Body of pancreas (tissue), 4 donors: ENCODE measurements around the gene BTBD9. TPM values are rescaled to one million over a fixed set of nuclear protein-coding genes. Genes with fewer than 3 reads are reported as not detected.

ENCODE experiments used
- ATAC-seq: fragments of 150-250 bp; one replicate; pipeline ENCODE4 v1.9.1; 2016
- DNase-seq, 4 donors: peaks; one replicate each; pipeline ENCODE4 v3.0.0-alpha.2; 2019
- H3K27ac ChIP-seq, 4 donors: fragments of 200-600 bp; sonication (generic); 1 replicate in 3 of 4; 2 replicates in 1 of 4; pipeline versions ENCODE4 v1.5.1 to v1.6.1; 2016 to 2019; ENCODE audit warnings: mild to moderate bottlenecking in 1 of 4, mixed read lengths in 1 of 4, moderate library complexity in 1 of 4
- H3K27me3 ChIP-seq, 2 donors: fragments of 200-600 bp; sonication (generic); one replicate each; pipeline ENCODE4 v1.6.0; 2016; ENCODE audit warnings: mild to moderate bottlenecking in 1 of 2
- H3K36me3 ChIP-seq, 2 donors: fragments of 200-600 bp; sonication (generic); replicated peaks in 1 of 2; 2 replicates each; pipeline ENCODE4 v1.5.1; 2016; ENCODE audit warnings: low read depth in 2 of 2; ENCODE audit not compliant: insufficient read depth in 1 of 2
- H3K4me1 ChIP-seq: fragments of 200-600 bp; sonication (generic); one replicate; pipeline ENCODE4 v1.6.0; 2016
- H3K4me3 ChIP-seq, 2 donors: fragments of 200-600 bp; sonication (generic); 1 replicate in 1 of 2; 2 replicates in 1 of 2; pipeline ENCODE4 v1.5.1; 2016 to 2019
- H3K9me3 ChIP-seq, 3 donors: fragments of 200-600 bp; sonication (generic); 1 replicate in 2 of 3; 2 replicates in 1 of 3; pipeline ENCODE4 v1.5.1; 2016
- POLR2A ChIP-seq, 3 donors: fragments of 450-650 bp; IDR thresholded peaks; one replicate each; pipeline ENCODE4 v1.6.1; 2016; ENCODE audit warnings: antibody characterized with exemption in 3 of 3, mild to moderate bottlenecking in 2 of 3
- WGBS, 2 donors: methylation state at CpG; one replicate each; pipeline ENCODE4 v1.1.5; 2017; 5-methylcytosine and 5-hydroxymethylcytosine counted together
- intact Hi-C: fragments of 100-400 bp; cut with DNase I; formaldehyde crosslinking; loops from one replicate; pipeline ENCODE4 v1.15.1; 2023
- total RNA-seq, 2 donors: library from RNA; depleted of rRNA; stranded (reverse); fragments of >200 nt; gene quantifications; one replicate each; pipeline ENCODE4 v1.1.0, GENCODE V29; 2016
- TF ChIP-seq, protein P1 (sequence below), 7 experiments: fragments of 450-650 bp in 4 of 7; fragments of 200-600 bp in 3 of 7; sonication (generic) in 3 of 7; IDR thresholded peaks; one replicate each; pipeline ENCODE4 v1.5.1; 2016 to 2019; ENCODE audit warnings: antibody characterized with exemption in 7 of 7

The BTBD9 gene
- total RNA-seq, 2 donors from 2014 or later = 11.9 to 29.3 TPM

- Histone ChIP-seq H3K27me3 (no peaks in the 10 kb centered on the region), H3K4me1 (no peaks in the 10 kb centered on the region), H3K36me3 (no peaks in the 10 kb centered on the region), H3K9me3 (no peaks in the 10 kb centered on the region), H3K27ac (no peak overlapping the region), H3K4me3 (no peak overlapping the region)
- WGBS, 2 donors = 63 to 66% methylated on average over 8 of the region's 8 CpGs
- DNase-seq = no peak
- ATAC-seq = no peak
- TF ChIP-seq POLR2A (IDR thresholded peaks at IDR 0.05) = no peak
- TF ChIP-seq, protein P1, sequence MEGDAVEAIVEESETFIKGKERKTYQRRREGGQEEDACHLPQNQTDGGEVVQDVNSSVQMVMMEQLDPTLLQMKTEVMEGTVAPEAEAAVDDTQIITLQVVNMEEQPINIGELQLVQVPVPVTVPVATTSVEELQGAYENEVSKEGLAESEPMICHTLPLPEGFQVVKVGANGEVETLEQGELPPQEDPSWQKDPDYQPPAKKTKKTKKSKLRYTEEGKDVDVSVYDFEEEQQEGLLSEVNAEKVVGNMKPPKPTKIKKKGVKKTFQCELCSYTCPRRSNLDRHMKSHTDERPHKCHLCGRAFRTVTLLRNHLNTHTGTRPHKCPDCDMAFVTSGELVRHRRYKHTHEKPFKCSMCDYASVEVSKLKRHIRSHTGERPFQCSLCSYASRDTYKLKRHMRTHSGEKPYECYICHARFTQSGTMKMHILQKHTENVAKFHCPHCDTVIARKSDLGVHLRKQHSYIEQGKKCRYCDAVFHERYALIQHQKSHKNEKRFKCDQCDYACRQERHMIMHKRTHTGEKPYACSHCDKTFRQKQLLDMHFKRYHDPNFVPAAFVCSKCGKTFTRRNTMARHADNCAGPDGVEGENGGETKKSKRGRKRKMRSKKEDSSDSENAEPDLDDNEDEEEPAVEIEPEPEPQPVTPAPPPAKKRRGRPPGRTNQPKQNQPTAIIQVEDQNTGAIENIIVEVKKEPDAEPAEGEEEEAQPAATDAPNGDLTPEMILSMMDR (IDR thresholded peaks at IDR 0.05) = no peak
- intact Hi-C loops = no loop called here
Observed at GRCh38 chr6:38370653-38371601, 268.8 kb downstream of the BTBD9 start.

GRCh38 chr6:38367231-38367630 lies 272.5 kb downstream of the BTBD9 start:
- H3K27ac ChIP-seq = no peak overlapping the region
- H3K9me3 ChIP-seq = no peaks in the 10 kb centered on the region
- no peak overlapping the region for H3K4me3 ChIP-seq
- no peak for TF ChIP-seq POLR2A (IDR thresholded peaks at IDR 0.05)
- TF ChIP-seq, protein P1 (IDR thresholded peaks at IDR 0.05) = no peak
- DNase-seq = no peak
- H3K36me3 ChIP-seq = no peaks in the 10 kb centered on the region
- no peaks in the 10 kb centered on the region for H3K27me3 ChIP-seq
- no peak for ATAC-seq
- H3K4me1 ChIP-seq = no peaks in the 10 kb centered on the region
- intact Hi-C loops = no loop called here

DNA sequence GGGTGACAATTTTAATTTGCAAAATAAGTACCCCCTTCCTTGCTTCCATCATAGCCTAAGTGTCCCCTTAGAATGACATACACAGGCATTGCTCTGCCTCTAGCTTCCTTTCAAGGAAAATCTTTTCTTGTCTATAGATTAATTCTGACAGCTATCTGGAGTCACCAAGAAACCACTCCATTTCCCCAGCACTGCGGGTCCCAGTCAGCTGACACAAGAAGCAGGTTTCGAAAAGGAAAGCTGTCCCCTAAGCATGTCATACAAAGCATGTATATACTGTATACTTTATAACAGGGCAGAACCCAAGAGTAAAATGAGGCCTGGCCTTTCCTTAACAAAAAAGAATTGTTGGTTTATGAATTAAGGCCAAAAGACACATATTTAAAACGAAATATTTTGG lies 273.5 kb downstream of the BTBD9 start:
- Histone ChIP-seq H3K36me3 (no peaks in the 10 kb centered on the region), H3K27ac (no peak overlapping the region), H3K9me3 (no peaks in the 10 kb centered on the region), H3K4me1 (no peaks in the 10 kb centered on the region), H3K27me3 (no peaks in the 10 kb centered on the region), H3K4me3 (no peak overlapping the region)
- DNase-seq (no peak), ATAC-seq (no peak)
- no peak for TF ChIP-seq POLR2A (IDR thresholded peaks at IDR 0.05)
- TF ChIP-seq, protein P1 (IDR thresholded peaks at IDR 0.05) = no peak
- intact Hi-C loops = no loop called here
- 86 to 87% methylated on average over 3 of the region's 3 CpGs for WGBS, 2 donors

DNA sequence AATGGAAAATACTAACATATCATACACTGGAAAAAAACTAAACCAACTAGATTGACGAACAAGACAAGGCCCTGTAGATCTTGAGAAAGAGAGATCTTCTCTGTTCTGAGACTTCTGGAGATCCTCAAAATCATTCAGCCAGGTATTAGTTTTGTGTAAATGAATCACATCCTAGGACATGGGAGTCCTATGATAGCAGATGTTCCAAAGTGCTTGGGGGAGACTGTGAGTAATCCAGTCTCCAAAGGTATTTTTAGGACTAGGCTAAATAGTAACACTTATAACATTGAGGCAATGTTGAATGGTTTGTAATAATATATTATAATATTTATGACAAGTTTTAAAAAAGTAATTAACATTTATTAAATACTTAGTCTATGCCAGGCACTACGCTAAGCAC lies 275.0 kb downstream of the BTBD9 start:
- intact Hi-C loops = no loop called here
- H3K27ac ChIP-seq = no peak overlapping the region
- WGBS, 2 donors = 98 to 99% methylated on average over 2 of the region's 2 CpGs
- no peaks in the 10 kb centered on the region for H3K36me3 ChIP-seq
- no peaks in the 10 kb centered on the region for H3K9me3 ChIP-seq
- no peaks in the 10 kb centered on the region for H3K27me3 ChIP-seq
- ATAC-seq = no peak
- no peak overlapping the region for H3K4me3 ChIP-seq
- H3K4me1 ChIP-seq = no peaks in the 10 kb centered on the region
- no peak for DNase-seq
- no peak for TF ChIP-seq POLR2A (IDR thresholded peaks at IDR 0.05)
- TF ChIP-seq, protein P1 (IDR thresholded peaks at IDR 0.05) = no peak

- H3K4me1 ChIP-seq = no peaks in the 10 kb centered on the region
- no peak for DNase-seq
- intact Hi-C loops = no loop called here
- H3K4me3 ChIP-seq = no peak overlapping the region
- 81 to 87% methylated on average over 3 of the region's 3 CpGs for WGBS, 2 donors
- no peaks in the 10 kb centered on the region for H3K27me3 ChIP-seq
- TF ChIP-seq, protein P1 (IDR thresholded peaks at IDR 0.05) = no peak
- no peak for TF ChIP-seq POLR2A (IDR thresholded peaks at IDR 0.05)
- no peak for ATAC-seq
- no peaks in the 10 kb centered on the region for H3K9me3 ChIP-seq
- H3K27ac ChIP-seq = no peak overlapping the region
- H3K36me3 ChIP-seq = no peaks in the 10 kb centered on the region
Observed at GRCh38 chr6:38364127-38364526, 275.6 kb downstream of the BTBD9 start.
